CD4-positive, alpha-beta T cell treated with Interleukin-6 for 4 hours (primary cell): ENCODE results near the gene OR2F1.

Source experiments
- DNase-seq: peaks from one replicate; pipeline ENCODE4 v3.0.0-alpha.2; 2020; ENCODE audit warnings: mixed read lengths

OR2F1 gene

GRCh38 chr7:143954544-143954943 is at the start of gene OR2F1:
Gene OR2F1, plus strand, starts transcription at chr7:143954844. Its CDS starts 5,127 bp downstream, at chr7:143959971.
- no peak for DNase-seq

- DNase-seq: no peak
These were observed 49.1 kb upstream of the OR2F1 start for GRCh38 chr7:143905509-143905908.

- DNase-seq: no peak
These were observed 48.5 kb upstream of the OR2F1 start for GRCh38 chr7:143906151-143906550.

GRCh38 chr7:143906895-143907294 is 47.7 kb upstream of the OR2F1 start:
- DNase-seq: no peak

- no peak for DNase-seq
These were observed 46.5 kb upstream of the OR2F1 start for GRCh38 chr7:143908120-143908519.

- no peak for DNase-seq
These were observed 44.8 kb upstream of the OR2F1 start for GRCh38 chr7:143909863-143910262.

GRCh38 chr7:143910473-143911248 is 44.0 kb upstream of the OR2F1 start:
- no peak for DNase-seq

GRCh38 chr7:143913945-143914615 is 40.6 kb upstream of the OR2F1 start:
- DNase-seq: no peak

GRCh38 chr7:143914938-143915652 is 39.5 kb upstream of the OR2F1 start:
- DNase-seq: no peak

- DNase-seq: no peak
These were observed 29.8 kb upstream of the OR2F1 start for GRCh38 chr7:143924851-143925250.

- no peak for DNase-seq
These were observed 25.3 kb upstream of the OR2F1 start for GRCh38 chr7:143929224-143929920.

GRCh38 chr7:143931739-143932138 is 22.9 kb upstream of the OR2F1 start:
- no peak for DNase-seq

- no peak for DNase-seq
These were observed 19.9 kb upstream of the OR2F1 start, which contains the start of gene OR2F2 for GRCh38 chr7:143934526-143935325. Gene OR2F2, plus strand, starts transcription at chr7:143935233. Its CDS starts 0 bp downstream, at chr7:143935233.

- DNase-seq: no peak
These were observed 18.3 kb upstream of the OR2F1 start for GRCh38 chr7:143936087-143937009.

GRCh38 chr7:143938379-143939243 is 16.0 kb upstream of the OR2F1 start:
- DNase-seq: no peak

GRCh38 chr7:143945423-143945822 is 9.2 kb upstream of the OR2F1 start:
- no peak for DNase-seq

GRCh38 chr7:143947111-143947510 is 7.5 kb upstream of the OR2F1 start:
- no peak for DNase-seq

- no peak for DNase-seq
These were observed 5.9 kb upstream of the OR2F1 start for GRCh38 chr7:143948733-143949132.

- DNase-seq: no peak
These were observed 1.2 kb upstream of the OR2F1 start for GRCh38 chr7:143953421-143953820.

- no peak for DNase-seq
These were observed 509 bp upstream of the OR2F1 start for GRCh38 chr7:143954135-143954534.
